K562 (cell line): ENCODE results near the gene VARS1. TPM values are rescaled to one million over a fixed set of nuclear protein-coding genes. Genes with fewer than 3 reads are reported as not detected.

Source experiments
- ATF7 ChIP-seq: fragments of 450-650 bp; IDR thresholded peaks from 2 replicates; pipeline ENCODE4 v1.7.1; 2014; ENCODE audit warnings: mild to moderate bottlenecking, moderate library complexity
- CBFA2T3 ChIP-seq: fragments of 450-650 bp; IDR thresholded peaks from 2 replicates; pipeline ENCODE4 v1.6.1; 2017
- CBX2 ChIP-seq: fragments of 200-600 bp; sonication (generic); IDR thresholded peaks from one replicate; pipeline ENCODE4 v1.6.1; 2012; ENCODE audit warnings: mild to moderate bottlenecking, low read length, inconsistent platforms; ENCODE audit not compliant: insufficient read depth, poor library complexity, severe bottlenecking
- CEBPB ChIP-seq: fragments of 450-650 bp; IDR thresholded peaks from 2 replicates; pipeline ENCODE4 v1.6.1; 2016; ENCODE audit warnings: missing genetic modification characterization, missing compliant biosample characterization
- CREB1 ChIP-seq, 2 experiments: sonication (generic) in 1 of 2; formaldehyde crosslinking in 1 of 2; IDR thresholded peaks; 2 replicates each; pipeline versions ENCODE4 v1.6.1 to v1.8.0; 2012 to 2022; ENCODE audit warnings: inconsistent platforms in 1 of 2, mild to moderate bottlenecking in 1 of 2, missing genetic modification reagents in 1 of 2, moderate library complexity in 1 of 2
- CREBBP ChIP-seq: IDR thresholded peaks from one replicate; pipeline ENCODE4 v1.6.1; 2012; ENCODE audit warnings: low read depth, mild to moderate bottlenecking, control low read depth, inconsistent platforms, low read length
- ELF2 ChIP-seq: fragments of 250-450 bp; sonication (Bioruptor Pico); IDR thresholded peaks from 2 replicates; pipeline ENCODE4 v1.5.0; 2021; ENCODE audit warnings: mild to moderate bottlenecking
- HNRNPUL1 ChIP-seq: fragments of 200-400 bp; formaldehyde crosslinking; IDR thresholded peaks from 2 replicates; pipeline ENCODE4 v1.6.1; 2017; ENCODE audit warnings: low read length
- MAZ ChIP-seq, 2 experiments: fragments of 450-650 bp in 1 of 2; sonication (generic) in 1 of 2; formaldehyde crosslinking; IDR thresholded peaks in 1 of 2; conservative IDR thresholded peaks in 1 of 2; 2 replicates each; pipeline versions ENCODE4 v1.4.0 to v1.5.0; 2020; ENCODE audit warnings: mild to moderate bottlenecking in 1 of 2, missing genetic modification reagents in 1 of 2
- RFX7 ChIP-seq: fragments of 250-450 bp; sonication (Bioruptor Pico); IDR thresholded peaks from 2 replicates; pipeline ENCODE4 v1.5.1; 2021; ENCODE audit warnings: mild to moderate bottlenecking
- SIN3B ChIP-seq: fragments of 450-650 bp; IDR thresholded peaks from 2 replicates; pipeline ENCODE4 v1.6.1; 2017; ENCODE audit warnings: low read depth, mild to moderate bottlenecking, moderate library complexity
- SNIP1 ChIP-seq: fragments of 450-650 bp; IDR thresholded peaks from 2 replicates; pipeline ENCODE4 v1.7.1; 2017; ENCODE audit warnings: low read depth, mild to moderate bottlenecking
- SOX6 ChIP-seq: fragments of 450-650 bp; IDR thresholded peaks from 2 replicates; pipeline ENCODE4 v1.6.1; 2014; ENCODE audit warnings: mild to moderate bottlenecking
- STAG1 ChIP-seq: sonication (generic); formaldehyde crosslinking; IDR thresholded peaks from 2 replicates; pipeline ENCODE4 v1.5.0; 2020; ENCODE audit warnings: missing genetic modification reagents, borderline replicate concordance
- TEAD4 ChIP-seq, 2 experiments: sonication (generic) in 1 of 2; formaldehyde crosslinking in 1 of 2; IDR thresholded peaks; 2 replicates each; pipeline versions ENCODE4 v1.6.1 to v1.8.0; 2012 to 2022; ENCODE audit warnings: borderline replicate concordance in 1 of 2, inconsistent platforms in 1 of 2, low read length in 1 of 2, mild to moderate bottlenecking in 1 of 2, missing genetic modification reagents in 1 of 2
- TFAM ChIP-seq: fragments of 250-450 bp; sonication (Bioruptor Pico); conservative IDR thresholded peaks from 2 replicates; pipeline ENCODE4 v1.5.0; 2021; ENCODE audit warnings: mild to moderate bottlenecking, moderate library complexity
- ZNF174 ChIP-seq: fragments of 250-450 bp; sonication (Bioruptor Pico); IDR thresholded peaks from 2 replicates; pipeline ENCODE4 v1.4.0; 2020; ENCODE audit warnings: mild to moderate bottlenecking
- ZNF324 ChIP-seq: fragments of 250-450 bp; sonication (Bioruptor Pico); IDR thresholded peaks from 2 replicates; pipeline ENCODE4 v1.4.0; 2020; ENCODE audit warnings: mild to moderate bottlenecking
- ZNF384 ChIP-seq: IDR thresholded peaks from 2 replicates; pipeline ENCODE4 v1.6.1; 2012; ENCODE audit warnings: low read depth, low read length, improper control_type of control experiment
- polyA plus RNA-seq, 8 experiments: library from polyadenylated mRNA; depleted of rRNA in 4 of 8; stranded (reverse) in 5 of 8; unstranded in 3 of 8; fragments of >200 nt; fragmentation: Nextera tagmentation in 2 of 8; fragmentation: Illumina TruSeq in 1 of 8; extraction: Ambion mirVana in 2 of 8; extraction: Trizol in 1 of 8; gene quantifications; 2 replicates each; pipeline versions ENCODE4 v1.2.1 to v1.2.3, GENCODE V29; 2011 to 2014; ENCODE audit warnings: inconsistent platforms in 1 of 8, missing spikeins in 1 of 8
- total RNA-seq, 7 experiments: library from RNA; depleted of rRNA in 6 of 7; stranded (reverse); fragments of >200 nt in 6 of 7; fragmentation: Illumina TruSeq in 2 of 7; extraction: Trizol in 2 of 7; gene quantifications; 2 replicates each; pipeline versions ENCODE4 v1.2.1 to v1.2.3, GENCODE V29; 2011 to 2021; ENCODE audit warnings: low replicate concordance in 1 of 7
- TF ChIP-seq, protein P1 (sequence below): fragments of 450-650 bp; formaldehyde crosslinking; IDR thresholded peaks from 2 replicates; pipeline ENCODE4 v1.4.0; 2020; ENCODE audit warnings: mild to moderate bottlenecking, moderate library complexity
- TF ChIP-seq, protein P2 (sequence below): fragments of 250-450 bp; sonication (Bioruptor Pico); IDR thresholded peaks from 2 replicates; pipeline ENCODE4 v1.8.0; 2021; ENCODE audit warnings: borderline replicate concordance, mild to moderate bottlenecking, moderate library complexity; ENCODE audit not compliant: poor library complexity, severe bottlenecking
- TF ChIP-seq, protein P3 (sequence below): fragments of 250-450 bp; sonication (Bioruptor Pico); IDR thresholded peaks from 2 replicates; pipeline ENCODE4 v1.8.0; 2021; ENCODE audit warnings: mild to moderate bottlenecking, moderate library complexity
- TF ChIP-seq, protein P4 (sequence below): fragments of 250-450 bp; sonication (Bioruptor Pico); IDR thresholded peaks from 2 replicates; pipeline ENCODE4 v1.9.0; 2021; ENCODE audit warnings: mild to moderate bottlenecking
- TF ChIP-seq, protein P5 (sequence below): fragments of 450-650 bp; formaldehyde crosslinking; IDR thresholded peaks from 2 replicates; pipeline ENCODE4 v1.4.0; 2022; ENCODE audit warnings: missing genetic modification characterization

Gene VARS1
- total and polyA plus RNA-seq, 9 of the 15 experiments (the other 6 are each of a cell fraction or from before 2014, with no cell fraction given): 2.9 to 488 (median 130) TPM

DNA sequence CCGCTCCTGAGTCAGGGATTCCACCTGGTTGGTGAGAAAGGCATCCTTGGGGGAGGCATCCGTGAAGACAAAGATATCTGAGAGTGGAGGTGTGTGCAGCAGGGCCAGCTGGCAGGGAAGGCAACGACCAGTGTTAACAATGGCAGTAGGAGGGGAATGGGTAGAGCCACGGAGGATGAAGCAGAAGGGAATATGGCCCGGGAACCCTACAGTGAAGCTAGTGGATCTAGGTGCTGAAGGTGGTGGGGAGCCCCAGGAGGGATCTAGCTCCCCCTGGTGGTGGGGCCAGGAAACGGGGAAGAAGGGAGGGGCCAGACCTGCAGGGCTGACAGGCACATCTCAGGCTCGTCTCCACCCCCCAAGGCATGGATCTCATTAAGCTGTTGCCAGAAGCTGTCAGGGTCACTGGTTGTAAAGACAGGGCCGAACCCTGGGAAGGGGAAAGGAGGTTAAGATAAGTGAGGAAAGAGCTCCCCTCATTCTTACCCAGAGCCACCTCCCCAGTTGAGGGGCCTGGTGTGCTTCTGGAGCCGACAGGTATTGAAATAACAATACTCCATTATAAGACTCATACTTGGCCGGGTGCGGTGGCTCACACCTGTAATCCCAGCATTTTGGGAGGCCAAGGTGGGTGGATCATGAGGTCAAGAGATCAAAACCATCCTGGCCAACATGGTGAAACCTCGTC lies 25.7 kb downstream of the VARS1 start (continued):
- no peak for TF ChIP-seq TFAM (CRISPR knock-in tag)
- TF ChIP-seq, protein P1, sequence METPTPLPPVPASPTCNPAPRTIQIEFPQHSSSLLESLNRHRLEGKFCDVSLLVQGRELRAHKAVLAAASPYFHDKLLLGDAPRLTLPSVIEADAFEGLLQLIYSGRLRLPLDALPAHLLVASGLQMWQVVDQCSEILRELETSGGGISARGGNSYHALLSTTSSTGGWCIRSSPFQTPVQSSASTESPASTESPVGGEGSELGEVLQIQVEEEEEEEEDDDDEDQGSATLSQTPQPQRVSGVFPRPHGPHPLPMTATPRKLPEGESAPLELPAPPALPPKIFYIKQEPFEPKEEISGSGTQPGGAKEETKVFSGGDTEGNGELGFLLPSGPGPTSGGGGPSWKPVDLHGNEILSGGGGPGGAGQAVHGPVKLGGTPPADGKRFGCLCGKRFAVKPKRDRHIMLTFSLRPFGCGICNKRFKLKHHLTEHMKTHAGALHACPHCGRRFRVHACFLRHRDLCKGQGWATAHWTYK: peak; percentile 65; the same call in 1 of the 2 replicates
- no peak for TF ChIP-seq CEBPB
- TF ChIP-seq CBFA2T3: no peak; the same call in 1 of the 2 replicates
- peak; percentile 67 for TF ChIP-seq ATF7
- 0 out of 2 replicates have a peak, but pooled peaks have one; percentile 35 for TF ChIP-seq ELF2 (CRISPR knock-in tag)
- TF ChIP-seq, protein P2, sequence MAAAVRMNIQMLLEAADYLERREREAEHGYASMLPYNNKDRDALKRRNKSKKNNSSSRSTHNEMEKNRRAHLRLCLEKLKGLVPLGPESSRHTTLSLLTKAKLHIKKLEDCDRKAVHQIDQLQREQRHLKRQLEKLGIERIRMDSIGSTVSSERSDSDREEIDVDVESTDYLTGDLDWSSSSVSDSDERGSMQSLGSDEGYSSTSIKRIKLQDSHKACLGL (CRISPR knock-in tag): no peak
- TF ChIP-seq SNIP1: no peak
- TF ChIP-seq ZNF174 (CRISPR knock-in tag): no peak
- no peak for TF ChIP-seq RFX7 (CRISPR knock-in tag)
- TF ChIP-seq, protein P3, sequence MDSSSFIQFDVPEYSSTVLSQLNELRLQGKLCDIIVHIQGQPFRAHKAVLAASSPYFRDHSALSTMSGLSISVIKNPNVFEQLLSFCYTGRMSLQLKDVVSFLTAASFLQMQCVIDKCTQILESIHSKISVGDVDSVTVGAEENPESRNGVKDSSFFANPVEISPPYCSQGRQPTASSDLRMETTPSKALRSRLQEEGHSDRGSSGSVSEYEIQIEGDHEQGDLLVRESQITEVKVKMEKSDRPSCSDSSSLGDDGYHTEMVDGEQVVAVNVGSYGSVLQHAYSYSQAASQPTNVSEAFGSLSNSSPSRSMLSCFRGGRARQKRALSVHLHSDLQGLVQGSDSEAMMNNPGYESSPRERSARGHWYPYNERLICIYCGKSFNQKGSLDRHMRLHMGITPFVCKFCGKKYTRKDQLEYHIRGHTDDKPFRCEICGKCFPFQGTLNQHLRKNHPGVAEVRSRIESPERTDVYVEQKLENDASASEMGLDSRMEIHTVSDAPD (CRISPR knock-in tag): no peak
- TF ChIP-seq HNRNPUL1: no peak
- 0 out of 2 replicates have a peak, but pooled peaks have one; percentile 36 for TF ChIP-seq TEAD4 (IDR thresholded peaks at IDR 0.05; ENCODE audit: low read length)
- no peak for TF ChIP-seq TEAD4 (CRISPR knock-in tag; IDR thresholded peaks at IDR 0.05; ENCODE audit: borderline replicate concordance)
- TF ChIP-seq, protein P4, sequence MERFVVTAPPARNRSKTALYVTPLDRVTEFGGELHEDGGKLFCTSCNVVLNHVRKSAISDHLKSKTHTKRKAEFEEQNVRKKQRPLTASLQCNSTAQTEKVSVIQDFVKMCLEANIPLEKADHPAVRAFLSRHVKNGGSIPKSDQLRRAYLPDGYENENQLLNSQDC (CRISPR knock-in tag): no peak
- TF ChIP-seq ZNF324 (CRISPR knock-in tag): no peak
- peak; percentile 84 for TF ChIP-seq ZNF384
- peak; percentile 78; the same call in 1 of the 2 replicates for TF ChIP-seq SOX6
- peak; percentile 85 for TF ChIP-seq STAG1 (CRISPR knock-in tag)
- TF ChIP-seq CBX2: no peak
- no peak for TF ChIP-seq CREBBP
- 0 out of 2 replicates have a peak, but pooled peaks have one; percentile 26 for TF ChIP-seq CREB1 (IDR thresholded peaks at IDR 0.05)
- TF ChIP-seq CREB1 (CRISPR knock-in tag; IDR thresholded peaks at IDR 0.05): no peak; the same call in 1 of the 2 replicates
- TF ChIP-seq SIN3B: no peak
- peak; percentile 98 to 99 for TF ChIP-seq MAZ (CRISPR knock-in tag; conservative IDR thresholded peaks at IDR 0.05 in 1 of 2, IDR thresholded peaks at IDR 0.05 in 1 of 2)
- TF ChIP-seq, protein P5, sequence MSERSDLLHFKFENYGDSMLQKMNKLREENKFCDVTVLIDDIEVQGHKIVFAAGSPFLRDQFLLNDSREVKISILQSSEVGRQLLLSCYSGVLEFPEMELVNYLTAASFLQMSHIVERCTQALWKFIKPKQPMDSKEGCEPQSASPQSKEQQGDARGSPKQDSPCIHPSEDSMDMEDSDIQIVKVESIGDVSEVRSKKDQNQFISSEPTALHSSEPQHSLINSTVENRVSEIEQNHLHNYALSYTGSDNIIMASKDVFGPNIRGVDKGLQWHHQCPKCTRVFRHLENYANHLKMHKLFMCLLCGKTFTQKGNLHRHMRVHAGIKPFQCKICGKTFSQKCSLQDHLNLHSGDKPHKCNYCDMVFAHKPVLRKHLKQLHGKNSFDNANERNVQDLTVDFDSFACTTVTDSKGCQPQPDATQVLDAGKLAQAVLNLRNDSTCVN (CRISPR knock-in tag): peak; percentile 78
